IMR-90 (cell line): ENCODE measurements around the gene ZNF575. TPM values are rescaled to one million over a fixed set of nuclear protein-coding genes. Genes with fewer than 3 reads are reported as not detected.

Experiments used
- ATAC-seq: fragments of 200-7000 bp; cut with Tn5 transposase; 2 replicates; pipeline ENCODE4 v1.9.1; 2020; ENCODE audit warnings: low read depth, mild to moderate bottlenecking, moderate library complexity
- BruUV-seq: library from RNA; stranded (reverse); fragments of 400-500 nt; replicated peaks from 2 replicates; lab custom pipeline; 2021; lab: Mats Ljungman, UMichigan
- CTCF ChIA-PET: fragments of 300-600 bp; formaldehyde crosslinking; extraction: SDS; loops from one replicate; lab custom pipeline; 2021; ENCODE audit warnings: antibody characterized with exemption; lab: Yijun Ruan, JAX
- POLR2A ChIA-PET: fragments of 300-600 bp; sonication (Branson Sonifier 250); formaldehyde crosslinking; loops from one replicate; lab custom pipeline; 2022; ENCODE audit warnings: antibody characterized with exemption; ENCODE audit not compliant: unreplicated experiment; lab: Charles Lee
- DNase-seq: peaks from one replicate; pipeline ENCODE4 v3.0.0; 2013
- H2AFZ ChIP-seq: replicated peaks from 2 replicates; pipeline ENCODE3; 2013; ENCODE audit warnings: low read length, mild to moderate bottlenecking; ENCODE audit not compliant: poor library complexity
- H2AK5ac ChIP-seq: 2 replicates; pipeline ENCODE4 v1.6.1; 2013; ENCODE audit warnings: low read depth, low read length, inconsistent platforms
- H2AK9ac ChIP-seq: replicated peaks from 2 replicates; pipeline ENCODE3; 2013; ENCODE audit warnings: mild to moderate bottlenecking, low read depth, low read length, moderate library complexity; ENCODE audit not compliant: poor library complexity
- H2BK120ac ChIP-seq: 2 replicates; pipeline ENCODE4 v1.6.1; 2013; ENCODE audit warnings: low read depth, low read length, inconsistent platforms
- H2BK15ac ChIP-seq: 3 replicates; pipeline ENCODE4 v1.6.1; 2013; ENCODE audit warnings: low read depth, low read length, inconsistent platforms
- H2BK20ac ChIP-seq: 2 replicates; pipeline ENCODE4 v1.6.1; 2013; ENCODE audit warnings: low read depth, mild to moderate bottlenecking, inconsistent platforms, low read length, moderate library complexity
- H2BK5ac ChIP-seq: 2 replicates; pipeline ENCODE4 v1.6.1; 2013; ENCODE audit warnings: mild to moderate bottlenecking, low read depth, low read length, inconsistent platforms; ENCODE audit not compliant: poor library complexity, severe bottlenecking
- H3K14ac ChIP-seq: replicated peaks from 2 replicates; pipeline ENCODE4 v1.6.1; 2013; ENCODE audit warnings: low read depth, low read length, inconsistent platforms
- H3K18ac ChIP-seq: 2 replicates; pipeline ENCODE4 v1.6.1; 2013; ENCODE audit warnings: low read depth, low read length, control low read depth
- H3K23ac ChIP-seq: 2 replicates; pipeline ENCODE4 v1.6.1; 2013; ENCODE audit warnings: low read depth, low read length, inconsistent platforms
- H3K27ac ChIP-seq: 2 replicates; pipeline ENCODE4 v1.5.1; 2013; ENCODE audit warnings: mild to moderate bottlenecking, control low read depth, low read length; ENCODE audit not compliant: insufficient read depth
- H3K27me3 ChIP-seq: 2 replicates; pipeline ENCODE4 v1.6.1; 2013; ENCODE audit warnings: low read length; ENCODE audit not compliant: control insufficient read depth, insufficient read depth
- H3K36me3 ChIP-seq: 2 replicates; pipeline ENCODE4 v1.6.1; 2013; ENCODE audit warnings: low read length, mixed read lengths; ENCODE audit not compliant: control insufficient read depth, insufficient read depth
- H3K4ac ChIP-seq: 2 replicates; pipeline ENCODE4 v1.6.1; 2013; ENCODE audit warnings: low read depth, low read length, inconsistent platforms
- H3K4me1 ChIP-seq: 2 replicates; pipeline ENCODE4 v1.6.1; 2013; ENCODE audit warnings: low read length, mixed read lengths; ENCODE audit not compliant: control insufficient read depth, insufficient read depth
- H3K4me2 ChIP-seq: 2 replicates; pipeline ENCODE4 v1.6.1; 2013; ENCODE audit warnings: low read depth, mild to moderate bottlenecking, control low read depth, low read length, moderate library complexity
- H3K4me3 ChIP-seq: 2 replicates; pipeline ENCODE4 v1.5.1; 2013; ENCODE audit warnings: low read depth, mild to moderate bottlenecking, control low read depth, low read length, moderate library complexity; ENCODE audit not compliant: insufficient read depth
- H3K56ac ChIP-seq: 2 replicates; pipeline ENCODE4 v1.6.1; 2013; ENCODE audit warnings: low read length, inconsistent platforms; ENCODE audit not compliant: insufficient read depth; ENCODE audit errors: extremely low read depth
- H3K79me1 ChIP-seq, 2 experiments: 2 replicates each; pipeline ENCODE4 v1.6.1; 2013; ENCODE audit warnings: low read length in 2 of 2, inconsistent platforms in 1 of 2, low read depth in 1 of 2
- H3K9ac ChIP-seq: 2 replicates; pipeline ENCODE4 v1.6.1; 2013; ENCODE audit warnings: low read depth, low read length, control low read depth
- H3K9me1 ChIP-seq: 2 replicates; pipeline ENCODE4 v1.6.1; 2013; ENCODE audit warnings: low read length, inconsistent platforms; ENCODE audit not compliant: insufficient read depth
- H3K9me3 ChIP-seq: 2 replicates; pipeline ENCODE4 v1.6.1; 2013; ENCODE audit warnings: low read length; ENCODE audit not compliant: control insufficient read depth, insufficient read depth
- H4K20me1 ChIP-seq: 2 replicates; pipeline ENCODE4 v1.6.1; 2013; ENCODE audit warnings: low read length, inconsistent platforms; ENCODE audit not compliant: insufficient read depth
- H4K5ac ChIP-seq: 2 replicates; pipeline ENCODE4 v1.6.1; 2013; ENCODE audit warnings: mild to moderate bottlenecking, low read depth, low read length, control low read depth
- H4K8ac ChIP-seq, 2 experiments: 2 replicates each; pipeline ENCODE4 v1.6.1; 2013; ENCODE audit warnings: low read depth in 2 of 2, low read length in 2 of 2, control low read depth in 1 of 2, inconsistent platforms in 1 of 2
- H4K91ac ChIP-seq: 2 replicates; pipeline ENCODE4 v1.6.1; 2013; ENCODE audit warnings: low read depth, low read length, inconsistent platforms; ENCODE audit not compliant: insufficient read depth
- BHLHE40 ChIP-seq: fragments of 150-350 bp; IDR thresholded peaks from 2 replicates; pipeline ENCODE4 v1.6.1; 2016; ENCODE audit warnings: mild to moderate bottlenecking, low read depth, low read length
- CEBPB ChIP-seq: IDR thresholded peaks from 2 replicates; pipeline ENCODE4 v1.6.1; 2012; ENCODE audit warnings: low read depth, low read length, improper control_type of control experiment
- CHD1 ChIP-seq: IDR thresholded peaks from 2 replicates; pipeline ENCODE4 v1.6.1; 2012; ENCODE audit warnings: low read depth, low read length, improper control_type of control experiment
- FOS ChIP-seq: fragments of 150-350 bp; IDR thresholded peaks from 2 replicates; pipeline ENCODE4 v1.6.1; 2016; ENCODE audit warnings: low read depth, low read length
- MAFK ChIP-seq: IDR thresholded peaks from 2 replicates; pipeline ENCODE4 v1.6.1; 2012; ENCODE audit warnings: low read depth, low read length, improper control_type of control experiment
- MAZ ChIP-seq: IDR thresholded peaks from 2 replicates; pipeline ENCODE4 v1.6.1; 2012; ENCODE audit warnings: low read depth, mild to moderate bottlenecking, low read length, improper control_type of control experiment, moderate library complexity, borderline replicate concordance
- NFE2L2 ChIP-seq: fragments of 150-350 bp; IDR thresholded peaks from 2 replicates; pipeline ENCODE4 v1.6.1; 2016; ENCODE audit warnings: low read depth, mild to moderate bottlenecking, low read length
- POLR2A ChIP-seq: IDR thresholded peaks from 2 replicates; pipeline ENCODE4 v1.6.1; 2012; ENCODE audit warnings: mild to moderate bottlenecking, low read depth, low read length
- RAD21 ChIP-seq: IDR thresholded peaks from 2 replicates; pipeline ENCODE4 v1.6.1; 2012; ENCODE audit warnings: low read length, improper control_type of control experiment
- RCOR1 ChIP-seq: IDR thresholded peaks from 2 replicates; pipeline ENCODE4 v1.6.1; 2012; ENCODE audit warnings: mild to moderate bottlenecking, low read length, improper control_type of control experiment; ENCODE audit not compliant: insufficient replicate concordance
- RFX5 ChIP-seq: IDR thresholded peaks from 2 replicates; pipeline ENCODE4 v1.8.0; 2012; ENCODE audit warnings: low read depth, mild to moderate bottlenecking, low read length, moderate library complexity
- SMC3 ChIP-seq: fragments of 150-350 bp; IDR thresholded peaks from 2 replicates; pipeline ENCODE4 v1.6.1; 2016; ENCODE audit warnings: low read depth, mild to moderate bottlenecking, antibody characterized with exemption, low read length, moderate library complexity
- USF2 ChIP-seq: fragments of 150-350 bp; IDR thresholded peaks from 2 replicates; pipeline ENCODE4 v1.6.1; 2017; ENCODE audit warnings: mild to moderate bottlenecking, antibody characterized with exemption, low read length, low read depth
- WGBS, 2 experiments: methylation state at CpG; one replicate each; pipeline versions ENCODE4 v1.1.5 to v1.1.7; 2013; ENCODE audit warnings: missing lambda C conversion rate in 2 of 2; ENCODE audit not compliant: insufficient read length in 1 of 2; ENCODE audit errors: extremely low coverage in 2 of 2; 5-methylcytosine and 5-hydroxymethylcytosine counted together
- dilution Hi-C: fragments of 300-500 bp; cut with HindIII; formaldehyde crosslinking; loops from one replicate; pipeline ENCODE4 v1.14.3; 2018; ENCODE audit warnings: low sequenced_read_pairs; ENCODE audit not compliant: unreplicated experiment
- in situ Hi-C: fragments of 300-500 bp; cut with MboI; formaldehyde crosslinking; loops from 3 replicates; pipeline ENCODE4 v1.14.3; 2019; ENCODE audit warnings: low sequenced_read_pairs, inconsistent platforms, mixed read lengths
- intact Hi-C: fragments of 100-400 bp; cut with micrococcal nuclease; formaldehyde crosslinking; loops from 2 replicates; pipeline ENCODE4 v1.10.0; 2022
- polyA plus RNA-seq, 3 experiments: library from polyadenylated mRNA; depleted of rRNA; stranded (reverse); fragments of >200 nt; gene quantifications; 2 replicates each; pipeline ENCODE4 v1.2.3, GENCODE V29; 2012; ENCODE audit warnings: low replicate concordance in 1 of 3
- total RNA-seq: library from RNA; depleted of rRNA; stranded (reverse); fragments of >200 nt; gene quantifications from 2 replicates; pipeline ENCODE4 v1.2.3, GENCODE V29; 2012
- TF ChIP-seq, protein P1 (sequence below): fragments of 150-350 bp; IDR thresholded peaks from 2 replicates; pipeline ENCODE4 v1.6.1; 2016; ENCODE audit warnings: low read depth, mild to moderate bottlenecking, low read length, moderate library complexity, borderline replicate concordance
- TF ChIP-seq, protein P2 (sequence below): conservative IDR thresholded peaks from 2 replicates; pipeline ENCODE4 v1.5.1; 2012; ENCODE audit warnings: mild to moderate bottlenecking, low read depth, low read length, improper control_type of control experiment

Gene ZNF575
- total and polyA plus RNA-seq, 2 of the 4 experiments (the other 2 are of a cell fraction), result 0.77 TPM; not detected in 1

- POLR2A ChIA-PET, result no interaction called here
- Histone ChIP-seq H2AK9ac (no peak overlapping the region), H3K9ac (no peak overlapping the region), H4K91ac (no peak overlapping the region), H3K4me2 (no peak overlapping the region), H3K27me3 (no peaks in the 10 kb centered on the region), H3K18ac (no peak overlapping the region), H3K36me3 (peaks cover 28% of the 10 kb centered on the region), H3K56ac (no peak overlapping the region), H3K9me1 (peaks cover 4% of the 10 kb centered on the region; the same call in 1 of the 2 replicates), H2AFZ (no peak overlapping the region), H4K5ac (no peak overlapping the region), H3K4me3 (no peak overlapping the region), H4K20me1 (no peaks in the 10 kb centered on the region), H3K23ac (no peak overlapping the region), H2BK120ac (no peak overlapping the region), H3K4me1 (no peaks in the 10 kb centered on the region), H3K4ac (no peak overlapping the region), H2BK20ac (no peak overlapping the region), H2BK15ac (no peak overlapping the region), H3K14ac (no peak overlapping the region), H2AK5ac (no peak overlapping the region), H3K9me3 (no peaks in the 10 kb centered on the region), H3K79me1 (no peaks in the 10 kb centered on the region; a peak in 1 of 4 replicates), H4K8ac (no peak overlapping the region), H3K27ac (no peak overlapping the region), H2BK5ac (no peak overlapping the region)
- no peak for ATAC-seq
- dilution Hi-C loops (no loop called here), intact Hi-C loops (no loop called here), in situ Hi-C loops (no loop called here)
- BruUV-seq, result no TSS peak
- no peak for DNase-seq
- CTCF ChIA-PET, result no interaction called here
- TF ChIP-seq CEBPB, result no peak
- TF ChIP-seq BHLHE40, result no peak
- TF ChIP-seq USF2, result no peak
- no peak for TF ChIP-seq MAZ
- TF ChIP-seq, protein P1, sequence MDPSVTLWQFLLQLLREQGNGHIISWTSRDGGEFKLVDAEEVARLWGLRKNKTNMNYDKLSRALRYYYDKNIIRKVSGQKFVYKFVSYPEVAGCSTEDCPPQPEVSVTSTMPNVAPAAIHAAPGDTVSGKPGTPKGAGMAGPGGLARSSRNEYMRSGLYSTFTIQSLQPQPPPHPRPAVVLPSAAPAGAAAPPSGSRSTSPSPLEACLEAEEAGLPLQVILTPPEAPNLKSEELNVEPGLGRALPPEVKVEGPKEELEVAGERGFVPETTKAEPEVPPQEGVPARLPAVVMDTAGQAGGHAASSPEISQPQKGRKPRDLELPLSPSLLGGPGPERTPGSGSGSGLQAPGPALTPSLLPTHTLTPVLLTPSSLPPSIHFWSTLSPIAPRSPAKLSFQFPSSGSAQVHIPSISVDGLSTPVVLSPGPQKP, result no peak
- TF ChIP-seq FOS, result no peak
- no peak for TF ChIP-seq SMC3
- no peak for TF ChIP-seq NFE2L2
- TF ChIP-seq MAFK, result no peak
- TF ChIP-seq, protein P2, sequence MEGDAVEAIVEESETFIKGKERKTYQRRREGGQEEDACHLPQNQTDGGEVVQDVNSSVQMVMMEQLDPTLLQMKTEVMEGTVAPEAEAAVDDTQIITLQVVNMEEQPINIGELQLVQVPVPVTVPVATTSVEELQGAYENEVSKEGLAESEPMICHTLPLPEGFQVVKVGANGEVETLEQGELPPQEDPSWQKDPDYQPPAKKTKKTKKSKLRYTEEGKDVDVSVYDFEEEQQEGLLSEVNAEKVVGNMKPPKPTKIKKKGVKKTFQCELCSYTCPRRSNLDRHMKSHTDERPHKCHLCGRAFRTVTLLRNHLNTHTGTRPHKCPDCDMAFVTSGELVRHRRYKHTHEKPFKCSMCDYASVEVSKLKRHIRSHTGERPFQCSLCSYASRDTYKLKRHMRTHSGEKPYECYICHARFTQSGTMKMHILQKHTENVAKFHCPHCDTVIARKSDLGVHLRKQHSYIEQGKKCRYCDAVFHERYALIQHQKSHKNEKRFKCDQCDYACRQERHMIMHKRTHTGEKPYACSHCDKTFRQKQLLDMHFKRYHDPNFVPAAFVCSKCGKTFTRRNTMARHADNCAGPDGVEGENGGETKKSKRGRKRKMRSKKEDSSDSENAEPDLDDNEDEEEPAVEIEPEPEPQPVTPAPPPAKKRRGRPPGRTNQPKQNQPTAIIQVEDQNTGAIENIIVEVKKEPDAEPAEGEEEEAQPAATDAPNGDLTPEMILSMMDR, result no peak
- no peak for TF ChIP-seq CHD1
- TF ChIP-seq RFX5, result no peak
- TF ChIP-seq POLR2A, result no peak
- no peak for TF ChIP-seq RAD21
- TF ChIP-seq RCOR1, result no peak
- 87% methylated on average over 2 of the region's 3 CpGs; no CpG with 5 or more reads in 1 of the 2 experiments for WGBS, 2 experiments
Observed at GRCh38 chr19:43540381-43540780, 7.4 kb downstream of the ZNF575 start.
